ENCODE results near the gene MAMSTR. TPM values are rescaled to one million over a fixed set of nuclear protein-coding genes. Genes with fewer than 3 reads are reported as not detected.
A peak's percentile ranks its signal among the peaks of the same experiment; 100 is the strongest.
"Not testable (repeated sequence)": the region's sequence is repeated elsewhere in the genome, so short reads cannot be mapped to it uniquely, and the experiment has no call there.

Gene MAMSTR
- 2.7 TPM for total RNA-seq (ENCODE audit: unreplicated experiment)
- long read RNA-seq, partial matches to known transcripts: 2 of 4 reads
- long read RNA-seq, other reads (novel, unspliced or antisense): 2 of 4 reads

DNA sequence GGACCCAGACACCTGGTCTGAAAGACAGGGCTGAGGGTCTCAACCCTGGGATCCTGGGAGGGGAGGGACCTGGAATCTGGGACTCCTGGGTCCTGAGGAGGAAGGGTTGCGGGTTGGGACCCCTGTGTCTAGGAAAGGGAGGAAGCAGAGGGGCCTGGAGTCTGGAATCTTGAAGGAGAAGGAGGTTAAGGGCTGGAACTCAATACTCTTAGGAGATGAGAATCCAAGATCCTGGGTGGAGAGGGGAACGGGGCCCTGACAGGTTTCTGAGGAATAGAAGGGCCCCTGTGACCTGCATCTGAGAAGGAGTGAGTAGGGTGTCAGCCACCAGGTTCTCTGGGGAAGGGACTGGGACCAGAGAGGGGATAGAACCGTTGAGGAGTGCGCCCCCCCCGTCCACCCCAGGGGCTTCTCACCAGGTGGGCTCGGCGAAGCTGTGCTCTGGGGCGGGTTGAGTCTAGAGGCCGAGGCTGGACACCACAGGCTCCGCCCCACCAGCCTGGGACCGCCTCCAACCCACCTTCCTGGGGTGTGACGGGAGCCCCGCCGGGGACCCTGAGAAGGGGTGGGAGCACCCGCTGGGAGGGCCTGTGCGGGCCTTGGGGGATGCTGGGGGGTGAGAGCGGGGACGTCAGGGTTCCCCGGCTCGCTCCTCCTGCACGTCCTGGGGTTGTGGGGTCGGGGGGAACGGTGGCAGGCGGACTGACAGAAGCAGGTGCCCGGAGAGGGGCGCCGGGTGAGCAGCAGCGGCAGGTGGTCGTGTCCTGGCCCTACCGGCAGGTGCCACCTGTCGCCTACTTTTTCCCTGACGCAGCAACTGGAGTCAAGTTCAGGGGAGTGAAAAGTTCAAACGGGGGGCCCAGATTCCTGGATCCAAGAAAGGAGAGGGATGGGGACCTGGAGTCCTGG, at the start of gene MAMSTR:
Gene MAMSTR, minus strand, starts transcription at position 463 of the 909 bp plus-strand sequence. CDS start 694 bp downstream, outside the sequence.
- Mint-ChIP-seq H3K4me3 (ENCODE audit: unreplicated experiment) (peak within 1 kb of the TSS; percentile 97), H3K9me3 (ENCODE audit: unreplicated experiment) (peaks cover 5% of the 10 kb centered on the region), H3K4me1 (ENCODE audit: low read depth, unreplicated experiment) (peaks cover 13% of the 10 kb centered on the region), H3K27me3 (ENCODE audit: unreplicated experiment) (peaks cover 14% of the 10 kb centered on the region), H3K36me3 (ENCODE audit: unreplicated experiment) (no peaks in the 10 kb centered on the region), H3K27ac (ENCODE audit: unreplicated experiment) (peak within 1 kb of the TSS; percentile 95)
- no peak for DNase-seq
- no peak for TF ChIP-seq CTCF (IDR thresholded peaks at IDR 0.05; ENCODE audit: partially characterized antibody, unreplicated experiment)

DNA sequence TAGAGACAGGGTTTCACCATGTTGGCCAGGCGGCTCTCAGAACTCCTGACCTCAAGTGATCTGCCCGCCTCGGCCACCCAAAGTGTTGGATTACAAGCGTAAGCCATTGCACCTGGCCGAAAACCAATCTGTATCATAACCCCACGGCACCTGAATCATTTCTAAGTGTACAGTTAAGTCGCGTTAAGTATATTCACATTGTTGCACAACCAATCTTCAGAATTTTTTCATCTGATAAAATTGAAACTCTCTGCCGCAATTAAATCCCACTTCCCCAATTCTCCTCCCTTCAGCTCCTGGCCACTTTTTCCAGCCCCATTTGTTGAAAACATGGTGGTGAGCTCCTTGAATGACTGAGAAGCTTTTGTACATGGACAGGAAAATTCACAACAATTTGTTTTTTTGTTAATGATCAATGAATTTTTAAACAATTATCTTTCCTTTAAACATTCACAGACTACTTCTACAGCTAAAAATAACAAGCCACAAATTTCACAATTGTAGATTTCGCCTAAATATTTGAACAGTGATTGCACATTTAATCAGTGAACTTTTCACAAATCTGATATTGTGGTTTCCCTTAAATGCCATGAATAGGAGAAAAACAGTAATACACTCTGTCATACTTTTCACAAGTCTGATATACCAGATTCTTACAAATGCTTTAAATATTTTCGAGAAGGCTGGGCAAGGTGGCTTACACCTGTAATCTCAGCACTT, 49.6 kb upstream of the MAMSTR start:
- no peak for TF ChIP-seq CTCF (IDR thresholded peaks at IDR 0.05; ENCODE audit: partially characterized antibody, unreplicated experiment)
- peaks cover 2% of the 10 kb centered on the region for H3K27me3 Mint-ChIP-seq (ENCODE audit: unreplicated experiment)

GRCh38 chr19:48768171-48768753, 48.7 kb upstream of the MAMSTR start:
- not testable (repeated sequence) for H3K4me1 Mint-ChIP-seq (ENCODE audit: low read depth, unreplicated experiment); DNase-seq; H3K9me3 Mint-ChIP-seq (ENCODE audit: unreplicated experiment); H3K27ac Mint-ChIP-seq (ENCODE audit: unreplicated experiment); H3K36me3 Mint-ChIP-seq (ENCODE audit: unreplicated experiment); H3K4me3 Mint-ChIP-seq (ENCODE audit: unreplicated experiment); H3K27me3 Mint-ChIP-seq (ENCODE audit: unreplicated experiment)

More for the DNA sequence above, 49.6 kb upstream of the MAMSTR start:
- Mint-ChIP-seq H3K36me3 (ENCODE audit: unreplicated experiment) (no peaks in the 10 kb centered on the region), H3K4me1 (ENCODE audit: low read depth, unreplicated experiment) (peaks cover 4% of the 10 kb centered on the region), H3K27ac (ENCODE audit: unreplicated experiment) (no peak overlapping the region), H3K4me3 (ENCODE audit: unreplicated experiment) (no peak overlapping the region), H3K9me3 (ENCODE audit: unreplicated experiment) (no peaks in the 10 kb centered on the region)
- DNase-seq: no peak

DNA sequence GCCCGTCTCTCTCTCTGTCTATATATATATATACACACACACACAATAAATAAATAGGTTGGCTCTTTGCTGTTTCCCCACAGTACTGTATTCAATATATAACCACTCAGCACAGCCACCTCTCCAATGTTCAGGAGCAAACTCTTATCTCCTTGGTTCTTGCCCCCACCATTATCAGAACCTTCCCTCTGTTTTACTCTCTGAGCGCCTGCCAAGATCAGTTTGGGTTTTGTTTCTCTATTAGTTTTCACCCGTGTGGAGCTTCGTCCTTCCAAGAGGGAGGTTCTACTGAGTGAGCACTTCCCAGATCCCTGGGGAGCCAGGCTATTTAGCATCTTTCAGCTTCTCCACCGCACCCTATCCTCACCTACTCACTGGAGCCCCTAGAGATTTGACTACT, 46.3 kb upstream of the MAMSTR start:
- H3K27ac Mint-ChIP-seq (ENCODE audit: unreplicated experiment); H3K4me3 Mint-ChIP-seq (ENCODE audit: unreplicated experiment); H3K36me3 Mint-ChIP-seq (ENCODE audit: unreplicated experiment); H3K9me3 Mint-ChIP-seq (ENCODE audit: unreplicated experiment); H3K27me3 Mint-ChIP-seq (ENCODE audit: unreplicated experiment); DNase-seq; H3K4me1 Mint-ChIP-seq (ENCODE audit: low read depth, unreplicated experiment): not testable (repeated sequence)

GRCh38 chr19:48760504-48761205, 41.1 kb upstream of the MAMSTR start:
- no peak overlapping the region for H3K27ac Mint-ChIP-seq (ENCODE audit: unreplicated experiment)
- TF ChIP-seq CTCF (IDR thresholded peaks at IDR 0.05; ENCODE audit: partially characterized antibody, unreplicated experiment): no peak
- no peak for DNase-seq
- H3K4me3 Mint-ChIP-seq (ENCODE audit: unreplicated experiment): no peak overlapping the region
- H3K27me3 Mint-ChIP-seq (ENCODE audit: unreplicated experiment): peaks cover 7% of the 10 kb centered on the region
- no peaks in the 10 kb centered on the region for H3K4me1 Mint-ChIP-seq (ENCODE audit: low read depth, unreplicated experiment)
- H3K9me3 Mint-ChIP-seq (ENCODE audit: unreplicated experiment): no peaks in the 10 kb centered on the region
- no peaks in the 10 kb centered on the region for H3K36me3 Mint-ChIP-seq (ENCODE audit: unreplicated experiment)

Measured in glutamatergic neuron (in vitro differentiated cells).